Measurements from ENCODE around the gene COL25A1.

DNA sequence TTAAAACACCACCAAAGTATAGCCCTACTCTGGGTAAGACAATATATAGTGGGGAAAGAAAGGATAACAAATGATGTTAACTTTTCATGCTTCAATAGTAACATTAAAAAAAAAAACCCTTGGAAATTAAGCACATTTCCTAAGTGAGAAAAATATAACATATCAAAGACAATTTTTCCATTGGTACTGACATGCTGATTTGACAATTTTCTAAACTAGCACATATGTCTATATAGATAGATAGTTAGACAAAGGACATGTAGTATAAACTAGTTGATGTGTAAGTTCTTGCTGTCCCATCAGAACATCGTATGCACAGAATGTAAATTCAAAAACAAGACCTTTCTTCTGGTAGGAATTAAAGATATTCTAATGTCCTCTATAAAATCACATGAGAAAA lies 492.4 kb downstream of the COL25A1 start:
- TF ChIP-seq, protein P1, sequence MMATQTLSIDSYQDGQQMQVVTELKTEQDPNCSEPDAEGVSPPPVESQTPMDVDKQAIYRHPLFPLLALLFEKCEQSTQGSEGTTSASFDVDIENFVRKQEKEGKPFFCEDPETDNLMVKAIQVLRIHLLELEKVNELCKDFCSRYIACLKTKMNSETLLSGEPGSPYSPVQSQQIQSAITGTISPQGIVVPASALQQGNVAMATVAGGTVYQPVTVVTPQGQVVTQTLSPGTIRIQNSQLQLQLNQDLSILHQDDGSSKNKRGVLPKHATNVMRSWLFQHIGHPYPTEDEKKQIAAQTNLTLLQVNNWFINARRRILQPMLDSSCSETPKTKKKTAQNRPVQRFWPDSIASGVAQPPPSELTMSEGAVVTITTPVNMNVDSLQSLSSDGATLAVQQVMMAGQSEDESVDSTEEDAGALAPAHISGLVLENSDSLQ (IDR thresholded peaks at IDR 0.05): no peak
- no peak for TF ChIP-seq HDGF (IDR thresholded peaks at IDR 0.05; ENCODE audit: borderline replicate concordance)
- no peak for TF ChIP-seq FOXK2 (IDR thresholded peaks at IDR 0.05)
- no peak for TF ChIP-seq BHLHE40 (IDR thresholded peaks at IDR 0.05; ENCODE audit: borderline replicate concordance)
- no peak for TF ChIP-seq FOXM1 (IDR thresholded peaks at IDR 0.05; ENCODE audit: borderline replicate concordance)
- TF ChIP-seq CTBP1 (IDR thresholded peaks at IDR 0.05; ENCODE audit: borderline replicate concordance): no peak
- no peak for TF ChIP-seq NFRKB (IDR thresholded peaks at IDR 0.05)
- no peak for TF ChIP-seq SUZ12 (IDR thresholded peaks at IDR 0.05)
- TF ChIP-seq SP1 (IDR thresholded peaks at IDR 0.05): no peak
- TF ChIP-seq FOXA1 (IDR thresholded peaks at IDR 0.05): no peak
- no peak for TF ChIP-seq L3MBTL2 (conservative IDR thresholded peaks at IDR 0.05)
- no peak for TF ChIP-seq ZNF384 (IDR thresholded peaks at IDR 0.05)
- TF ChIP-seq ELF4 (IDR thresholded peaks at IDR 0.05): no peak
